ENCODE data around the gene USP22.

USP22 gene

GRCh38 chr17:21049457-21049856 lies 6.6 kb upstream of the USP22 start:
- DNase-seq (ENCODE audit: low read depth in 4 of 4, low spot score in 1 of 4), result no peak

- DNase-seq (ENCODE audit: low read depth in 4 of 4, low spot score in 1 of 4), result no peak
Measured at GRCh38 chr17:21046216-21046615, 3.4 kb upstream of the USP22 start.

GRCh38 chr17:21044971-21045370 lies 2.2 kb upstream of the USP22 start:
- no peak for DNase-seq (ENCODE audit: low read depth in 4 of 4, low spot score in 1 of 4)

GRCh38 chr17:21043296-21044232 lies 753 bp upstream of the USP22 start:
- DNase-seq (ENCODE audit: low read depth in 4 of 4, low spot score in 1 of 4), result peak; percentile 89 to 98 (median 93)

GRCh38 chr17:21041741-21042457 lies 912 bp downstream of the USP22 start:
- DNase-seq (ENCODE audit: low read depth in 4 of 4, low spot score in 1 of 4), result peak in 3 of 4 experiments; percentile 37 to 74 (median 59)

- DNase-seq (ENCODE audit: low read depth in 4 of 4, low spot score in 1 of 4), result no peak
Measured at GRCh38 chr17:21039839-21040575, 2.8 kb downstream of the USP22 start.

GRCh38 chr17:21037117-21037803 lies 5.6 kb downstream of the USP22 start:
- DNase-seq (ENCODE audit: low read depth in 4 of 4, low spot score in 1 of 4), result no peak

GRCh38 chr17:21036361-21036881 lies 6.4 kb downstream of the USP22 start:
- no peak for DNase-seq (ENCODE audit: low read depth in 4 of 4, low spot score in 1 of 4)

GRCh38 chr17:21035406-21035805 lies 7.4 kb downstream of the USP22 start:
- DNase-seq (ENCODE audit: low read depth in 4 of 4, low spot score in 1 of 4), result no peak

GRCh38 chr17:21034340-21035235 lies 8.2 kb downstream of the USP22 start:
- no peak for DNase-seq (ENCODE audit: low read depth in 4 of 4, low spot score in 1 of 4)

- no peak for DNase-seq (ENCODE audit: low read depth in 4 of 4, low spot score in 1 of 4)
Measured at GRCh38 chr17:21033350-21033749, 9.5 kb downstream of the USP22 start.

GRCh38 chr17:21031756-21032396 lies 10.9 kb downstream of the USP22 start:
- DNase-seq (ENCODE audit: low read depth in 4 of 4, low spot score in 1 of 4), result no peak

- DNase-seq (ENCODE audit: low read depth in 4 of 4, low spot score in 1 of 4), result no peak
Measured at GRCh38 chr17:21030375-21030774, 12.4 kb downstream of the USP22 start.

GRCh38 chr17:21029515-21029914 lies 13.3 kb downstream of the USP22 start:
- no peak for DNase-seq (ENCODE audit: low read depth in 4 of 4, low spot score in 1 of 4)

- no peak for DNase-seq (ENCODE audit: low read depth in 4 of 4, low spot score in 1 of 4)
Measured at GRCh38 chr17:21029036-21029435, 13.8 kb downstream of the USP22 start.

GRCh38 chr17:21028192-21028591 lies 14.6 kb downstream of the USP22 start:
- DNase-seq (ENCODE audit: low read depth in 4 of 4, low spot score in 1 of 4), result no peak

GRCh38 chr17:21027031-21027430 lies 15.8 kb downstream of the USP22 start:
- DNase-seq (ENCODE audit: low read depth in 4 of 4, low spot score in 1 of 4), result no peak

GRCh38 chr17:21025451-21025850 lies 17.4 kb downstream of the USP22 start:
- no peak for DNase-seq (ENCODE audit: low read depth in 4 of 4, low spot score in 1 of 4)

- DNase-seq (ENCODE audit: low read depth in 4 of 4, low spot score in 1 of 4), result no peak
Measured at GRCh38 chr17:21024024-21024423, 18.8 kb downstream of the USP22 start.

Measured in stimulated activated CD4-positive, alpha-beta T cell treated with anti-CD3 and anti-CD28 coated beads, Interleukin-1b, Interleukin-23, amount 100 ng/mL, for 24 hours (primary cell).